T1000 (cell line): ENCODE data around the gene CORO2B.

Experiments
- DNase-seq: peaks from one replicate; lab custom pipeline; 2025; ENCODE audit warnings: mixed read lengths; lab: John Stamatoyannopoulos, UW

CORO2B gene

DNA sequence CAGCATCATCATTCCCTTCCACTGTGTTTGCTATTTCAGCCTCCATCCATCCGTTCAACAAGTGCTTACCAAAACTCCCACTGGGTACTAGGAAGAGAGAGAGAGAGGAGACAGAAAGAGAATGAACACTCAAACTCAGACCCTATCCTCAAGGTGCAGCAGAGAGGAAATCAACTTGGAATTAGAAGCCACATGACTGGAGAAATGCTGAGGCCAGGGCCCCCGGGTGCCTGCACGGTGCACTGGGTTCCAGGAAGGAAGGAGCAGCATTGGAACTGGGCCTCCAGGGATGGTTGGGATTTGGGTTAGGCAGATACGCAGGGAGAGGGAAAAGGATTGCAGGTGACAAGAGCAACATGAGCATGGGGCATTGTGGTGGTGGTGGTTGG lies 30.0 kb downstream of the CORO2B start:
- DNase-seq, result no peak

DNA sequence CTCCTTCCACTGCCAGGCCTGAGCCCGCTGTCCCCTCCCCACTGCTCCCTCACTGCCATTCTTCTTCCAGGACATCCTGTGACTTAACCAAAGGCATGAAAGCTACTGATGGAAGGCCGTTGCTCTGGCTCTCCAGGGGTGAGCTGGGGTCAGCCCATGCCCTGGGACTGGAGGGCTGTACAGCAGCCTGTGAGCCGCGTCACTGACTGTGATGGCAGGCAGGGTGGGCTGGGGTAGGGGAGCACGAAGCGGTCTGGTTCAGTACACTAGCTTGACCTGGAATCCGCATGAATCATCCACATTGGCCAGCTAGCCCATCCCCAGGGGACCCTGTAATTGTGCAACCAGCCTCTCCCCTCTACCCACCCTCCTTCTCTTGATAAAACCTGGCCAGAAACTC lies 30.8 kb downstream of the CORO2B start:
- no peak for DNase-seq

DNA sequence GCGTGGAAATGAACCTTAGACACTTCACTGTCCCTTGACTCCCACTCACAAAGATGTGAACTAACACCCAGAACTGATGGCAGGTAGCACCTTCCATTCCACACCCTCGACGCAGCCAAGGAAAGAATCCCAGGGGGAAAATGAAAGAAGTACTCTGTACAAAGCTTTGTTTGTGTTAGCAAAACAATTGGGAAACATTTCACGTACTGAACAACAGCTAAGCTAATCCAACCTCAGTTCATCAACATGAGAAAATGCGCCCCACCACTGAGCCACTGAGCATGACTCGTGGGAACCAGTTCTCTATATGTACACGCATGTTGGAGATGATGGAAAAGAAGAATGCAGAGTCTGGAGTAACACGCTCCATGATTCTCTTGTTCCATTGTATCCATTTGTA lies 32.0 kb downstream of the CORO2B start:
- no peak for DNase-seq

DNA sequence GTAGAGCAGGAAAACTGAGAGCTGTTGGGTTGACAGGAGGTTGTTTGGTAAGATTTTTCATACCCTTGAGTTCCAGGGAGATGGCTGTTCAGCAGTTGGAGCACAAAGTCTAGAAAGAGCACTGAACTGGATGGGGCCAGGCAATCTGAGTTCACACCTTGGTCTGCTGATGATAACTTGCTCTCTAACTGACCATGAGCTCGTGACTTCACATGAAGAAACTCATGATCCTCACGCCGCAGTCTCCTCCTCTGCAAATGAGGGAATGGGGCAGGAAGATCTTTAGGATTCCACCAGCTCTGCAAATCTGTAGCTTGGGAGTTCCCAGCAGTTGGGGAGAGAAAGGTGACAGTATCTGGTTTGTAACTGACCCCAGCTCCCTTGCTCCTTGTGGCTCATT lies 33.7 kb downstream of the CORO2B start:
- no peak for DNase-seq

DNA sequence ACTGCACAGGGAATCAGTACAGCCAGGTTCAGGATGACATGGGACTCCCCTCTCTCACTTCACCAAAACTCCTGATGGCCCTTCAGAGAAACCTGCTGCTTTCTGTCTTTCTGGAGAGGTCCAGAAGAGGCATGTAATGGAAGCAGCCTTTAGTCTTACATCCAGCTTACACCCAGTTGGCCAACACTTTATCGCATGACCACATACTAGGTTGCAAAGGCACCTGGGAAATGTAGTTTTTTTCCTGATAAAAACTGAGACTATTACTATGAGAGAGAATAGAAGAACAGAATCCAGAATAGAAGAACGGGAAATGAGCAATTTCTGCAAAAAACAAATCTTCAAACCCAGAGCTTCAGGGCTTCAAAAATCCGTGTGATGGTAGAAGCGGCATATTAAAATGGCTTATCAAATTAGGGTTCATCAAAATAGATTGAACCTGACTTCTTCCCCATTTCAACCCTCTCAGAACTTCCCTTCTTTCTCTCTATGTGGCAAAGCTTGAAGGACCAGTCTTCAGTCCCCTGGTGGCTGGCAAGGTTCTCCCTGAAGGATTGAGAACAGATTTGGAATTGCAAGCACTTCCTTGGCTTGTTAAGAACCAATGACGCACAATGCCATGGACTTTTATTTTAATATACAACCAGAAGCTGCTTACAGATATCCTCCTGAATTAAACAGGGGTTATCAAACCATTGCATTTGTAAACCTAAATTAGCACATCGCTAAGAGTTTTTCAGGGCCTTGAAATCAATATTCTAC lies 34.4 kb downstream of the CORO2B start:
- DNase-seq, result no peak

DNA sequence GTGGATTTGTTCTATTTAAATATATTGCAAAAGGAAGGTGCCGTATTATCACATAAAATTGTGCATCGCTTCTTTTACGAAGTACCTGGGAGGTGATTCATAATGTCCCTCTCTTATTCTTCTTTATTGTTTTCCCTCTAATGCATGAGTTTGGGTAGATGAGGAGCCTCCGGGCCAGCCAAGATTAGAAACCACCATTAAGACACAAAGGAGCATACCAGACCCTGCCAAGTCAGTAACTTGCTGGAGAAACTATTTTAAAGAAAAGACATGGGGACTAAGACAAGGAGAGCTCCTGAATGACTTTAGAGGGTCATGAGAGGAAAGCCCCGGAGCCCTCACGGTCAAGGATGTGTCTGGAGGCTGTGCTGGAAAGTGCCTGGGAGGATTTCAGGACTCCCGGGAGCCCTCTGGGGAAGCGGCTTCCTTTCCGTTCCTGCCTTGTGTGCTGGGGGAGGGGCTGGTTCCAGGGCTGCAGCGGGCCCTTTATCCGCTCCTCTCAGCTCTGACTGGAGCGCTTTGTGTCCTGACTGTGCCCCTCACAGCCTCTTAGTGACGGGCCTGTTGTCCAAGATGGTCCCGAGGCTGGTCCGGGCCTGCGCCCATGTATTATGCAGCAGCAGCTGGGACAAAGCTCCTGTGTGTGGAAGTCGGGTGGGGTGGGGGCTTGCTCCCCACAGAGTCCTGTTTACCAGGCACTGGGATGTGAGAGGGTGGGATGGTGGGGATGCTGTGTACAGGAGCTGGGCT lies 35.7 kb downstream of the CORO2B start:
- DNase-seq, result no peak

DNA sequence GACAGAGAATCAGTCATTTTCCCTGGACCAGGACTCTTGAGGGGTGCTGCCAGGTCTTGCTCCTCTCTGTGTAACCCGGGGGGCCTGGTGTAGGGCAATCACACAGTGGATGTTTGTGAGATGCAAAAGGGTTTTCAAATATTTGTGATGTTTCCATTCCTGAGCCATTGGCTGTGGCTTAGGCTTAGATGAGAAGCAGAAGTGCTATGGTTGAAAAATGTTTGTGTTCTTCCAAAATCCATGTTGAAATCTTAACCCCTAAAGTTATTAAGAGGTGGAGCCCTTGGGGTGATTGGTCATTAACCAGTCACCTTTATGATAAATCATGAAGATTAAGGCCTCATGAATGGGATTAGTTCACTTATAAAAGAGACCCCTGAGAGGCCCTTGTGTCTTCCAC lies 36.5 kb downstream of the CORO2B start:
- no peak for DNase-seq

DNA sequence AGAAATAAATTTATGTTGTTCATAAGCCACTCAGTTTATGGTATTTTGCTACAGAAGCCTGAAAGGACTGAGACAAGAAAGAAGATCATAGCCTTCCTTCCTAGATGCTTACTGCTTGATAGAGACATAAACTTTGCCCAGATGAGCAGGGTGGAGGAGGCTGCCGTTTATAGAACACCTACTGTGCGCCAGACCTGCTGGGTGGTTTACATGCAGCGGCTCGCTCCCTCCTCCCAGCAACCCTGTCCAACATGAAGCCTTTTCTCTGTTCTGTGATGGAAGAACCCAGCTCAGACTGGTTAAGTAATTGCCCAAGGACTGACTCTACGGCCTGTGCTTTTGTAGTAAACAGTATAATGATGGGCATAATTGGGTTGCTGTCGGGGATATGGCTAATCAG lies 37.0 kb downstream of the CORO2B start:
- DNase-seq, result no peak

DNA sequence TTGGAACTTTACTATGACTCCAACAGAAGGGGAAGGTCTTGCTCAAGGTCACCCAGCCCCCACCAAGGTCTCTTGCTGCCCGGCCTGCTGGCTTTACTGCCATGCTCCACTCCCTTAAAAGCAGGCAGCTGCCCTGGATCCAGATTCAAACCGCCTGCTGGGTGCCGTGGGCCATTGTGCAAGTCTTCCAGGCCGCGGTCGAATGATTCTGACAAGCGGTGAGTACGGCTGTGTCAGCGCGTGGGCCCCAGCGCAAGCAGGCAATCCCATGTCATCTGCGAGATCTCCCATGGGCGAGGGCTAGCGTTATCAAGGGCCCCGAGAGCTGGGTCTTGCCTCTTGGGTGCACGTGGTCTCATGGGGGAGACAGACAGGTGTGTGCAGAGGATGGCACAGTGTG lies 37.6 kb downstream of the CORO2B start:
- DNase-seq, result no peak

DNA sequence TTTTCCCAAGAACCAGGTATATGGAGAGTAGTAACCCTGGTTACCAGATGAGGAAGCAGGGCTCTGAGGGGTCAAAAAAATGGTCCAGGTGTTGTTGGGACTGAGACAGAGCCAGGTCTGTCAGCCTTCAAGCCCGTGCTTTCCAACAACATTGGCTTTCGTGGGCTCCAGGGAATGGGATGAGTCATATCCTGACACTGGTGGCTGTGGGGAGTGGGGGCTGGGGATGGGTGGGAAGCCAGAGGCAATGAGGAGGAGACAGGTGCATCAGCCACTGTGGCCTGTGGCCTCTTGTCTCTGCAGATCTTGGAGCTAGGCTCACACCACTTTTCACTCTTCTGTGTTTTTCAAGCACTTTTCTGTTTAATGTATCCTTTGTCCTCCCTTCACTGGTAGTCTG lies 38.2 kb downstream of the CORO2B start:
- no peak for DNase-seq

DNA sequence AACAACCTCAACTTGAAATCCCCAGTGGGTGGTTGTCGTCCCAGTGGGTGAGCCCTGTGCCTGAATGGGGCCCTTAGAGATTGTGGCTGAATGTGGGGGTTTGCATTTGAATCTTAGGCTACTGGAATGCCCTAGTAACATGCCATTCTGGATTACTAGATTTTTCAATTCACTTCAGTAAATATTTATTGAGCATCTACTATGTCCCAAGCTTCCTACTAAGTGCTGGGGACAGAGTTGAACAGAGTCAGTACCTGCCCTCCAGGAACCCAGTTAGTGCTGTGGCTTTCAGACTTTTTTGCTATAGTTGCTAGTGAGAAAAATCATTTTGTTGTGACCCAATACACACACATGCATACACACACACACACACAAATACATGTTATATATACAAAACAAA lies 39.0 kb downstream of the CORO2B start:
- no peak for DNase-seq

DNA sequence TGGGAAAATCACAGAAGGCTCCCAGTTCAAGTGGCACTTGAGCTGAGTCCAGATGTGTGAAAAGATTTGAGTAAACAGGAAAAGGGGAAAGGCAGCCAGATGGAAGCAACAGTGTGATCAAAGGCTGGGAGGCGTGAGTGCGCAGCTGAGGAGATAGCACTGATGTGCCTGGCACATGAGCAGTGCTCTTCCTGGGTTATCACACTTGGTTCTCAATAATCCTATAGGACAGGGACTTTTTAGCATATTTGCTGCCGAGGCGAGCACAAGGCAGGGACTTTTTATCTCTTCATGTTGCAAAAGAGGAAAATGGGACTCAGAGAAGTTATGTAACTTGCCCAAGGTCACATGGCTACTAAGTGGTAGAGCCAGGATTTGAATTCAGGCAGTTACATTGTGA lies 39.6 kb downstream of the CORO2B start:
- no peak for DNase-seq

DNA sequence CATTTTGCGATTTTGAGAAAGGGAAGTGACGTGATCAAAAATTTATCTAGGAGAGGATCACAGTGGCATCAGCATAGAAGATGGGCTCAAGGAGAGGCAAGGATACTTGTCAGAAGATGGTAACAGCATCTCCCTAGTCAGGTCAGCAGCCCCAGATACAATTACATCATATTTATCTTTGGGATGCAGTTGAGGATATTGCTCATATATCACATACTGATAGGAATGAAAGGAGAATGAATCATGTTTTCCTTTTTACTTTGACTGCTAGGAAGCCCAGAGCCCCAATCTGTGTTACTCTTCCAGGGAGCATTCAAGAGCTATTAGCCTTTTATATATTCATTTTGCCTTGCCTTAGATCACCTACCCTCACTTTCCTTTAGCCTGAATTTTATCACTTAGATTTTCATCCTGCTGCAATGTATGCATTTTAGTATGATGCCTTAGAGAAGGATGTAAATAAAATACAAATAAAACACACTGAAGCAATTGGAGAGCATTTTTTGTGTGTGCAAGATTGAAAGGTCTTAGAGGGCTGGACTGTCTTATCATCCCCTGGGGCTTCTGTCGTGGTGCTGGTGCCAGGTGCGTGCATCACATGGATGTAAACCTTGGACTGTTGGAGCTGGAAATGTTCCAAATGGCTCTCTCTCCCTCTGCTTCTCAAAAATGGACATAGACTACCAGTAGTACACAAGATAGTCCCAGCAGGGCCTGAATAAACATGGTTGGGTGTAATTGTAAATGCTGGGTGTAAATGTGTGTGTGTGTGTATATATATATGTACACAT lies 40.3 kb downstream of the CORO2B start:
- no peak for DNase-seq

DNA sequence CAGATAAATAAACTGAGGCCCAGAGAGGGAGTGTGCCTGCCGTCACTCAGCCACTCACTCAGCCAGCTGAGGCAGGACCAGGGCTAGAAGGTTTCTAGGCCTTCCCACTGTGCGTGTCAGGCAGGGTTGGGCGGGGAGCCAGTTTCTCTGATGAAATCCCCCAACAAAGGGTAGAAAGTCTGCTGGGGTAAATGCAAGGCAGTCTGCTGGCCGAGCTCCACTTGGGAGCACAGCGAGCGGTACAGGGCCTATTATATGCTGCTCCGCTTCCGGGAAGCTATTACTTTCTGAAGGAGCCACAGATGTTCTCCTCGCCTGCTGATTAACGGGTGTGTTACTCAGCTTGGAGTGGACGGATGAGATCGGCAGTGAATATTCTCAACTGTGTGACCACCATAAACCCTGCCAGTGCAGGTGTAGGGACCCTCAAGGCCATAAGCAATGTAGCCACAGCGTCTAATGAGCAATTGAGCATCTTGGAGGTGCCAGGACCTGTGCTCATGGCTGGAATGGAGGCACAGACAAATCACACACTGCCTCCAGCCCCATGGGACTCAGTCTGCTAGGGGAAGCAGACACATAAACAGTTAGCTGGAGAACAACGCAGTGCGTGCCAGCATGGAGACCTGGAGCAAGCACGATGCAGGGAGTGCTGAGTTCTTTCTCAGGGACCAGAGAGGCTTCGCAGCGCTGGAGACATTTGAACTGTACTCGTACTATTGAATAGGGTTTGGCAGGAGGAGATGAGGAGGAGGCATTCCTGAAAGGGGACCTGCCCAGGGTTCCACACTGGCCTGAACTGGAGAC lies 42.1 kb downstream of the CORO2B start:
- DNase-seq, result peak; percentile 75

DNA sequence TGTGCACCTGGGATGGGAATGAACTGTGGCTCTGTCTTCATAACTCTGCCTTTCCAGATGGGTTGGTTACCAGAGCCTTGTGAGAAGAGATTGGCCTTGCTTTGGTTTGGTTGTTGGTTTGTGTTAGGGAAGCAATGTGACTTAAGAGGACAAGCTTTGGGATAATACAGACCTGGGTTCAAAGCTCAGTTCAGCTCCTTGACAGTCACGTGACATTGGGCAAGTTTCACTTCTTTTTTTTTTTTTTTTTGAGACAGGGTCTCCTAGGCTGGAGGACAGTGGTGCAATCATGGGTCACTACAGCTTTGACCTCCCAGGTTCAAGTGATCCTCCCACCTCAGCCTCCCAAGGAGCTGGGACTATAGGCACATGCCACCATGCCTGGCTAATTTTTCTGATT lies 42.7 kb downstream of the CORO2B start:
- no peak for DNase-seq

DNA sequence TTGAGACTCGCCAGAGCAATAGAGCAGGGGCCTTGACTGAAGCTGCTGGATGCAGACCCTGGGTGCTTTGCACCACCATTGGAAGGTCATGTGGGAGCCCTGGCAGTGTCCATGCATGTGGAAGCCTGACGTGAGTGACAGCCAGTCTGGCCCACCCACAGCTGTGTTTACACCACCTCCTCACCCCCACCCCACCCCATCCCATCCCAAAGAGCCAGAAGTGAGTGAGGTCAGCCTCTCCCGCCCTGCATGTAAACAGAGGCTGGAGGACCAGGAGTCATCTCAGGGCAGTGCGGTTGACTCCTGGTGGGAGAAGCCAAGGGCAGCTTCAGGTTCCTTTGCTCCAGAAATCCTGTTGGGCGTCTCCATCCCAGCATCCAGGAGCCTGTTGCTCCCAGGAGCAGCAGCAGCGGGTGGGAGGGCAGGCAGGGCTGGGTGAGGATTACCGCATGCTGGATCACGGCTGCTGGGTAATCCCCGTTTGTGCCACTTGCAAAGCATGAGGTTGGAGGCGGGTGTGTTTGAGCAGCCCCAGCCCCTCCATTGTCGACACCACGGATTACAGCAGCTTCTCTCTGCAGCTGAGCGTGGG lies 44.6 kb downstream of the CORO2B start:
- no peak for DNase-seq

DNA sequence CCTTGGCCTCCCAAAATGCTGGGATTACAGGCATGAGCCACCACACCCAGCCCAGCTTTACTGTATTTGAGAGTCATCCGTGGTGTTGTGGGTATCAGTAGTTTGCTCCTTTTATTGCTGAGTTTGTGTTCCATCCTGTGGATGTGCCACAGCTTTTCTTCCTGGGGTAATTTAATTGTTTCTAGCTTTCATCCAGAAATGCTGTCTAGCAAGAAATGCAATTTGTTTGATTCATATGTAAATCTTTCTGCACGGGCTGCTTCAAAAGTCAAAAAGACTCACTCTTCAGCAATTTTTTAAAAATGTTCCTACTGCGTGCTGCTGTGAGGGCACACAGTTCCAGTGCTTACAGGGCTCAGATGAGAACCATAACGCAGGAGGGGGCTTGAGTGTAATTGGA lies 47.1 kb downstream of the CORO2B start:
- no peak for DNase-seq

DNA sequence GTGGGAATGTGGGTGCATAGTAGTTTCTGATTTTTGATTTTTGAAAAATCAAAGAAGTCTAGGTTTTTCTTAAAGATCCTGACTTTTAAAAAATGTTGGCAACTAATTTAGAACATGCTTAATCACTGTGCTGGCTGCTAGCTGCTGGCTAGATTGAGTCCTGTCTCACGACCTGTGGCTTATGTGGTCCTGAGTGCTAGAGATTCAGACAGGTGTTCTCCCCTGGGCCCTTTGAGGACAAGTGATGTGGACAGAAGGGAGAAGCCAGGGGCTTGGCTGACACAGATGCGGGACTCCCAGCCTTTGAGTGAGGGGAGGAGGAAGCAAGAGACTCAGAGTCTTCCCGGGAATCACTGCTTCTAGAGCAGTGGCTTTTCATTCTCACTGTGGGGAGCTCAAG lies 47.5 kb downstream of the CORO2B start:
- DNase-seq, result no peak

DNA sequence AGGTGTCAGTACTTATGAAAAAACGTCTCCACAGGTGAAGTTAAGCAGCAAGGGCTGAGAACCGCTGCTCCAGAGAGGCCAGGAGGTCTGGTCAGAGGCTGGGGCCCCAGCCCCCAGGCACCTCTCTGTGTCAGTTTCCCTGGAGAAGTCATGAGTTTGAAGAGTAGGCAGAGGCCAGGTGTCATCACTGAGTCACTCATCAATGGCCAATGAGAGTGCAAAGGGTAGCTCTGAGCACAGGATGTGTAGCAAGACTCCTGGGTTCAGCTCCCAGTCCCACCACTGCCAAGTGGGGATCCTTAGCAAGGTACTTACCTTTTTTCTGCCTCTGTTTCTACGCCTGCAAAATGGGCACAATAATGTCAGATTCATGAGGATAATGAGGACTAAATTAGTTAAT lies 47.9 kb downstream of the CORO2B start:
- DNase-seq, result no peak

DNA sequence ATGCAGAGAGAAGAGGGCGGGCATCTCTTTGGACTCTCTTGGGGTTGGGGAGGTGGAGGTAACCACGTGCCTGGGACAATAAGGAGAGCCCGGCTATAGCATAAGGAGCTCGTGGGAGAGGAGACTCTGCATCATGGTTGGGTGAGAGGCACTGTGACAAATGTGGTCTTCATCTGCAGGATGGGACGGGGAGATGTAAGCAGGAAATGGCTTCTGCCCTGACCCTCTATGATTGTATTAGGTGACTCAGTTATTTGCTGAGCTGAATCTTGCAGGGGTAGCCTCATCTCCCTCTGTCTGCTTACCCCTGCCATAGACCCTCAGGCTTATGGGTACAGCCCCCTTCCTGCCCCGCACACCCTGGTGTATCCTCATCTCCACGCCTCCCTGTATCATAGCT lies 48.7 kb downstream of the CORO2B start:
- DNase-seq, result no peak

DNA sequence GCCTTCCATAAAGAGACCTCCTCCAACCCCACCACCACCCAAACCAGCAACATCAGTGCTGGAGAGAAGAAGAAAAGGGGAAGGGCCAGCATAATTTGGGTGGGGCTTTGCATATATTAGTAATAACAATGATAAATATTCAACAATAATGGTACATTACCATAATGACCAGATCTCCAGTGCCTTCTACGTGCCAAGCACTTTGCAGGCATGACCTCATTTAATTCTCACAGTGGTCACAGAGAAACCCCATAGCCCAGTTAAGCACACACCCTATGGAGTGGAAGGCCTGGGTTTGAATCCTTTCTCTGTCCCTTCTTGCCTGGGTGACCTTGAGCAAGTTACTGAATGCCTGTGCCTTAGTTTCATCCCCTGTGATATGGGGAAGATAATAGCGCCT lies 49.2 kb downstream of the CORO2B start:
- DNase-seq, result no peak
